WTC11 (cell line): Measurements from ENCODE around the gene CBFA2T3. TPM values are rescaled to one million over a fixed set of nuclear protein-coding genes. Genes with fewer than 3 reads are reported as not detected.

Experiments
- ATAC-seq: fragments of 200-7000 bp; cut with Tn5 transposase; 2 replicates; pipeline ENCODE4 v1.10.0; 2021; ENCODE audit warnings: mild to moderate bottlenecking, moderate library complexity
- CTCF ChIA-PET: fragments of 300-600 bp; sonication (Branson Sonifier 250); formaldehyde crosslinking; loops from one replicate; lab custom pipeline; 2021; ENCODE audit warnings: antibody characterized with exemption; lab: Charles Lee
- POLR2A ChIA-PET: fragments of 350-600 bp; sonication (Branson Sonifier 250); formaldehyde crosslinking; loops from one replicate; lab custom pipeline; 2021; ENCODE audit warnings: antibody characterized with exemption; lab: Charles Lee
- DNase-seq: peaks from one replicate; pipeline ENCODE4 v3.0.0; 2021; ENCODE audit warnings: low spot score
- H3K27ac Mint-ChIP-seq: 2 replicates; pipeline ENCODE4 v1.8.0; 2021; ENCODE audit warnings: mixed read lengths
- H3K27me3 Mint-ChIP-seq: 2 replicates; pipeline ENCODE4 v1.8.0; 2021; ENCODE audit warnings: low read depth, mild to moderate bottlenecking, moderate library complexity, mixed read lengths
- H3K36me3 Mint-ChIP-seq: 2 replicates; pipeline ENCODE4 v1.8.0; 2021; ENCODE audit warnings: mixed read lengths
- H3K4me1 Mint-ChIP-seq: 2 replicates; pipeline ENCODE4 v1.8.0; 2022; ENCODE audit warnings: mixed read lengths
- H3K4me3 Mint-ChIP-seq: 2 replicates; pipeline ENCODE4 v1.8.0; 2021; ENCODE audit warnings: mild to moderate bottlenecking, moderate library complexity, mixed read lengths
- H3K9me3 Mint-ChIP-seq: 2 replicates; pipeline ENCODE4 v1.8.0; 2021; ENCODE audit warnings: mixed read lengths
- AR ChIP-seq: fragments of 250-450 bp; sonication (Bioruptor Pico); IDR thresholded peaks from 2 replicates; pipeline ENCODE4 v1.9.0; 2021; ENCODE audit warnings: mild to moderate bottlenecking
- ARID4B ChIP-seq: sonication (generic); formaldehyde crosslinking; IDR thresholded peaks from 2 replicates; pipeline ENCODE4 v1.8.0; 2023; ENCODE audit warnings: missing genetic modification reagents, mild to moderate bottlenecking, borderline replicate concordance
- CREB1 ChIP-seq: sonication (generic); formaldehyde crosslinking; IDR thresholded peaks from 2 replicates; pipeline ENCODE4 v1.8.0; 2023; ENCODE audit warnings: mild to moderate bottlenecking, missing genetic modification reagents
- E2F4 ChIP-seq: sonication (generic); formaldehyde crosslinking; IDR thresholded peaks from 2 replicates; pipeline ENCODE4 v1.8.1; 2022; ENCODE audit warnings: low read depth, mild to moderate bottlenecking, moderate library complexity, missing genetic modification reagents, borderline replicate concordance
- E2F5 ChIP-seq: sonication (generic); formaldehyde crosslinking; IDR thresholded peaks from 2 replicates; pipeline ENCODE4 v1.8.1; 2022; ENCODE audit warnings: mild to moderate bottlenecking, moderate library complexity, missing genetic modification reagents
- EMX1 ChIP-seq: fragments of 250-450 bp; sonication (Bioruptor Pico); IDR thresholded peaks from 2 replicates; pipeline ENCODE4 v1.8.0; 2021; ENCODE audit warnings: mild to moderate bottlenecking
- FOXJ3 ChIP-seq: sonication (generic); formaldehyde crosslinking; IDR thresholded peaks from 2 replicates; pipeline ENCODE4 v1.9.0; 2021; ENCODE audit warnings: missing genetic modification reagents, mild to moderate bottlenecking, borderline replicate concordance
- FOXK1 ChIP-seq: sonication (generic); formaldehyde crosslinking; IDR thresholded peaks from 2 replicates; pipeline ENCODE4 v1.8.0; 2022; ENCODE audit warnings: mild to moderate bottlenecking, moderate library complexity, missing genetic modification reagents
- MAX ChIP-seq: sonication (generic); formaldehyde crosslinking; IDR thresholded peaks from 2 replicates; pipeline ENCODE4 v1.8.0; 2022; ENCODE audit warnings: mild to moderate bottlenecking, missing genetic modification reagents
- NR2C2 ChIP-seq: sonication (generic); formaldehyde crosslinking; IDR thresholded peaks from 2 replicates; pipeline ENCODE4 v1.8.0; 2022; ENCODE audit warnings: mild to moderate bottlenecking, missing genetic modification reagents
- RORB ChIP-seq: fragments of 250-450 bp; sonication (Bioruptor Pico); IDR thresholded peaks from 2 replicates; pipeline ENCODE4 v1.9.0; 2021; ENCODE audit warnings: mild to moderate bottlenecking
- SMAD3 ChIP-seq: sonication (generic); formaldehyde crosslinking; IDR thresholded peaks from 2 replicates; pipeline ENCODE4 v1.8.0; 2022; ENCODE audit warnings: missing genetic modification reagents, mild to moderate bottlenecking, borderline replicate concordance
- SMAD4 ChIP-seq: sonication (generic); formaldehyde crosslinking; IDR thresholded peaks from 2 replicates; pipeline ENCODE4 v1.8.0; 2022; ENCODE audit warnings: mild to moderate bottlenecking, missing genetic modification reagents
- STAT6 ChIP-seq: sonication (generic); formaldehyde crosslinking; conservative IDR thresholded peaks from 2 replicates; pipeline ENCODE4 v1.8.1; 2023; ENCODE audit warnings: mild to moderate bottlenecking, low read depth, missing genetic modification reagents, moderate library complexity
- TP53 ChIP-seq: sonication (generic); formaldehyde crosslinking; IDR thresholded peaks from 2 replicates; pipeline ENCODE4 v1.8.1; 2023; ENCODE audit warnings: mild to moderate bottlenecking, missing genetic modification reagents
- ZMAT4 ChIP-seq: fragments of 250-450 bp; sonication (Bioruptor Pico); IDR thresholded peaks from 2 replicates; pipeline ENCODE4 v1.9.0; 2021; ENCODE audit warnings: mild to moderate bottlenecking
- ZNF121 ChIP-seq: sonication (generic); formaldehyde crosslinking; IDR thresholded peaks from 2 replicates; pipeline ENCODE4 v1.8.0; 2023; ENCODE audit warnings: missing genetic modification reagents
- ZNF396 ChIP-seq: fragments of 250-450 bp; sonication (Bioruptor Pico); IDR thresholded peaks from 2 replicates; pipeline ENCODE4 v1.8.0; 2021; ENCODE audit warnings: mild to moderate bottlenecking, moderate library complexity, borderline replicate concordance
- ZNF423 ChIP-seq: fragments of 250-450 bp; sonication (Bioruptor Pico); IDR thresholded peaks from 2 replicates; pipeline ENCODE4 v2.1.2; 2022; ENCODE audit warnings: mild to moderate bottlenecking, moderate library complexity
- total RNA-seq: library from RNA; stranded (reverse); gene quantifications from 3 replicates; pipeline ENCODE4 v1.2.3, GENCODE V29; 2021

CBFA2T3 gene
- total RNA-seq, 1 experiment from 2014 or later, result 2.6 TPM

GRCh38 chr16:88955906-88956305 is 21.1 kb downstream of the CBFA2T3 start:
- ChIA-PET POLR2A (no interaction called here), CTCF (interaction anchor here (0.6 kb wide), 1 partner anchor 211 kb away, joined by 3 read pairs; no protein-coding TSS in a partner anchor)
- no peaks in the 10 kb centered on the region for H3K36me3 Mint-ChIP-seq
- no peak overlapping the region for H3K27ac Mint-ChIP-seq
- DNase-seq (no peak), ATAC-seq (no peak)
- no peaks in the 10 kb centered on the region for H3K27me3 Mint-ChIP-seq
- no peaks in the 10 kb centered on the region for H3K9me3 Mint-ChIP-seq
- TF ChIP-seq ZNF121 (CRISPR knock-in tag) (no peak), SMAD3 (CRISPR knock-in tag) (no peak), TP53 (CRISPR knock-in tag) (no peak), RORB (CRISPR knock-in tag) (no peak), ARID4B (CRISPR knock-in tag) (no peak), EMX1 (CRISPR knock-in tag) (no peak), SMAD4 (CRISPR knock-in tag) (no peak), NR2C2 (CRISPR knock-in tag) (no peak)
- no peaks in the 10 kb centered on the region for H3K4me1 Mint-ChIP-seq
- H3K4me3 Mint-ChIP-seq, result no peak overlapping the region

- Mint-ChIP-seq H3K4me1 (no peaks in the 10 kb centered on the region), H3K9me3 (no peaks in the 10 kb centered on the region), H3K27me3 (no peaks in the 10 kb centered on the region), H3K36me3 (no peaks in the 10 kb centered on the region), H3K27ac (no peak overlapping the region), H3K4me3 (no peak overlapping the region)
- no peak for DNase-seq
- TF ChIP-seq EMX1 (CRISPR knock-in tag), result no peak
- no peak for ATAC-seq
- ChIA-PET CTCF (interaction anchor here (1.1 kb wide), 1 partner anchor 216 kb away, joined by 3 read pairs; no protein-coding TSS in a partner anchor), POLR2A (no interaction called here)
Observed at GRCh38 chr16:88953003-88953690, 23.9 kb downstream of the CBFA2T3 start.

GRCh38 chr16:88951989-88952388 is 25.0 kb downstream of the CBFA2T3 start:
- no peak overlapping the region for H3K4me3 Mint-ChIP-seq
- H3K36me3 Mint-ChIP-seq, result no peaks in the 10 kb centered on the region
- POLR2A ChIA-PET, result no interaction called here
- no peak overlapping the region for H3K27ac Mint-ChIP-seq
- H3K4me1 Mint-ChIP-seq, result no peaks in the 10 kb centered on the region
- CTCF ChIA-PET, result interaction anchor here (1.1 kb wide), 1 partner anchor 215 kb away, joined by 3 read pairs; no protein-coding TSS in a partner anchor
- no peaks in the 10 kb centered on the region for H3K27me3 Mint-ChIP-seq
- no peaks in the 10 kb centered on the region for H3K9me3 Mint-ChIP-seq
- ATAC-seq (no peak), DNase-seq (no peak)
- TF ChIP-seq MAX (CRISPR knock-in tag) (no peak), ZNF423 (CRISPR knock-in tag) (no peak), E2F5 (CRISPR knock-in tag) (no peak), E2F4 (no peak), STAT6 (CRISPR knock-in tag) (no peak), AR (no peak), FOXJ3 (CRISPR knock-in tag) (no peak), ZMAT4 (CRISPR knock-in tag) (no peak), CREB1 (CRISPR knock-in tag) (no peak), FOXK1 (CRISPR knock-in tag) (no peak), ZNF396 (CRISPR knock-in tag) (no peak)
